Nephron progenitor cell (in vitro differentiated cells): ENCODE measurements around the gene DSC2.

Experiments
- DNase-seq: peaks from one replicate; pipeline ENCODE4 v3.0.0; 2021
- H3K27ac Mint-ChIP-seq: 2 replicates; pipeline ENCODE4 v1.8.0; 2021; ENCODE audit warnings: mild to moderate bottlenecking, moderate library complexity, mixed read lengths
- H3K27me3 Mint-ChIP-seq: 2 replicates; pipeline ENCODE4 v1.8.0; 2021; ENCODE audit warnings: mild to moderate bottlenecking, low read depth, mixed read lengths; ENCODE audit not compliant: poor library complexity
- H3K36me3 Mint-ChIP-seq: 2 replicates; pipeline ENCODE4 v1.8.0; 2021; ENCODE audit warnings: low read depth, mixed read lengths
- H3K4me1 Mint-ChIP-seq: 2 replicates; pipeline ENCODE4 v1.8.0; 2021; ENCODE audit warnings: mixed read lengths
- H3K4me3 Mint-ChIP-seq: 2 replicates; pipeline ENCODE4 v1.8.0; 2021; ENCODE audit warnings: mild to moderate bottlenecking, moderate library complexity, mixed read lengths
- H3K9me3 Mint-ChIP-seq: 2 replicates; pipeline ENCODE4 v1.8.0; 2021; ENCODE audit warnings: mild to moderate bottlenecking, moderate library complexity, mixed read lengths
- CTCF ChIP-seq: fragments of 200-600 bp; sonication (generic); IDR thresholded peaks from 2 replicates; pipeline ENCODE4 v1.5.0; 2021; ENCODE audit warnings: antibody characterized with exemption

Gene DSC2

GRCh38 chr18:31112804-31113203 lies 10.6 kb upstream of the DSC2 start:
- Mint-ChIP-seq H3K4me1 (no peaks in the 10 kb centered on the region), H3K27ac (no peak overlapping the region), H3K27me3 (no peaks in the 10 kb centered on the region), H3K36me3 (no peaks in the 10 kb centered on the region), H3K9me3 (no peaks in the 10 kb centered on the region), H3K4me3 (no peak overlapping the region)
- no peak for TF ChIP-seq CTCF
- no peak for DNase-seq

- Mint-ChIP-seq H3K27me3 (no peaks in the 10 kb centered on the region), H3K36me3 (no peaks in the 10 kb centered on the region), H3K27ac (no peak overlapping the region), H3K9me3 (no peaks in the 10 kb centered on the region), H3K4me1 (peaks cover 31% of the 10 kb centered on the region), H3K4me3 (no peak overlapping the region)
- TF ChIP-seq CTCF, result no peak
- no peak for DNase-seq
Measured at GRCh38 chr18:31105733-31106132, 3.5 kb upstream of the DSC2 start.

GRCh38 chr18:31104444-31104843 lies 2.2 kb upstream of the DSC2 start:
- Mint-ChIP-seq H3K4me1 (peaks cover 44% of the 10 kb centered on the region), H3K36me3 (no peaks in the 10 kb centered on the region), H3K9me3 (no peaks in the 10 kb centered on the region), H3K27ac (no peak overlapping the region), H3K4me3 (no peak overlapping the region), H3K27me3 (no peaks in the 10 kb centered on the region)
- DNase-seq, result no peak
- no peak for TF ChIP-seq CTCF

- DNase-seq, result no peak
- H3K4me3 Mint-ChIP-seq, result peak overlapping the region; percentile 90
- no peak for TF ChIP-seq CTCF
Measured at GRCh38 chr18:31103423-31103822, 1.2 kb upstream of the DSC2 start.

GRCh38 chr18:31102941-31103340 lies 720 bp upstream of the DSC2 start:
- no peaks in the 10 kb centered on the region for H3K9me3 Mint-ChIP-seq
- TF ChIP-seq CTCF, result no peak
- H3K4me1 Mint-ChIP-seq, result peaks cover 53% of the 10 kb centered on the region
- no peaks in the 10 kb centered on the region for H3K27me3 Mint-ChIP-seq
- DNase-seq, result no peak
- no peak overlapping the region for H3K27ac Mint-ChIP-seq
- H3K4me3 Mint-ChIP-seq, result peak overlapping the region; percentile 90
- H3K36me3 Mint-ChIP-seq, result peaks cover 8% of the 10 kb centered on the region

More at GRCh38 chr18:31103423-31103822, 1.2 kb upstream of the DSC2 start:
- H3K27me3 Mint-ChIP-seq, result no peaks in the 10 kb centered on the region
- no peak overlapping the region for H3K27ac Mint-ChIP-seq
- H3K9me3 Mint-ChIP-seq, result no peaks in the 10 kb centered on the region
- peaks cover 4% of the 10 kb centered on the region for H3K36me3 Mint-ChIP-seq
- H3K4me1 Mint-ChIP-seq, result peaks cover 53% of the 10 kb centered on the region

GRCh38 chr18:31101183-31102024 lies 817 bp downstream of the DSC2 start:
- peaks cover 58% of the 10 kb centered on the region for H3K4me1 Mint-ChIP-seq
- TF ChIP-seq CTCF, result no peak
- DNase-seq, result peak; percentile 68
- no peaks in the 10 kb centered on the region for H3K27me3 Mint-ChIP-seq
- H3K9me3 Mint-ChIP-seq, result peaks cover 6% of the 10 kb centered on the region
- peak overlapping the region; percentile 90 for H3K4me3 Mint-ChIP-seq
- peaks cover 18% of the 10 kb centered on the region for H3K36me3 Mint-ChIP-seq
- peak overlapping the region; percentile 91 for H3K27ac Mint-ChIP-seq
